ENCODE measurements around the gene PHF20.
"Not testable (repeated sequence)": the region's sequence is repeated elsewhere in the genome, so short reads cannot be mapped to it uniquely, and the experiment has no call there.

PHF20 gene

DNA sequence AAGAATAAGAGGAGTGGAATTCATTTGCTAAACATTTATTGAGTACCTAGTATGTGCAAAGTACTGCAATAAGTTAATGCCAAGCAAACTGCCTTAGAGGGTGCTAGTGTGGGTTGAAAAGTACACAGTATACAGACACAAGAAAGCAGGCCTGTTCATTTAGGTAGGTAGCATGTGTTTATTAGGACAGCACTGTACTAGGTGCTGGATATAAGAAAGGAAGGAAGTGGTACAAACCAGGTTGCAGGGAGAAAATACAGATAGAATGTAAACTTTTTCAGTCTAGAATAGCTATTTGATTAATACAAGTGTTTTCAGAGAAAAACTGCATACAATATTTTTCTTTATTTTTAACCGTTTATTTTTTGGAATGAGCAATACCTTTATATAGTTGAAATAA is 68.1 kb downstream of the PHF20 start:
- DNase-seq (ENCODE audit: low read depth), result no peak

DNA sequence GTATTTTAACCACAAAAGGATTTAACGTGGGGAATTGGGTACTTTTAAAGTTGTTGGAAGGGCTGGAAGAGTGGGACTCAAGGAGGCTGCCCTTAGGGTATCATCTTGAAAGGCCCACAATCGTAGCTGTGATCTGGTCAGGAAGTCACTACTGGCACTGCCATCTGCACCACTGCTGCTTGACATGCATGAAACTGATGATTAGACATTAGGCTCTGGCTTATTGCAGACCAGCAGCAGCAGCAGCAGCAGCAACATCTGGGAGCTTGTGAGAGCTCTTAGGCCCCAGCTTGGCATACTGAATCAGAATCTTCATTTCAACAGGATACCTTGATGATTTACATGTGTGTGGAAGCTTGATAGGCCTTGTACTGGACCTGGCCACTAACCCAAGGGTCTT is 68.6 kb downstream of the PHF20 start:
- DNase-seq (ENCODE audit: low read depth), result no peak

DNA sequence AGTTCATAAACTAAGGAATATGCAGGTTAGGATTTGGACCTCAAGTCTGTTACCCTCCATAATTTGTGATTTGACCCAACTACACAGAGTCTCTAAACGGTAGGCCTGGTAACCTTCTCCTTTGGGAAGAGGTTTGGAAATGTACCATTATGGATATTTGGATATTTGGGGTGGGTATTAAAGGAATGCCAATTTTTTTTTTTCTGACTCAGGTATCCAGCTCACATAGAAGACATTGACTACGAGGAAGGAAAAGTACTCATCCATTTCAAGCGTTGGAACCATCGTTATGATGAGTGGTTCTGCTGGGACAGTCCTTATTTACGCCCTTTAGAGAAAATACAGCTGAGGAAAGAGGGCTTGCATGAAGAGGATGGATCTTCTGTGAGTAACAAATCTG is 70.5 kb downstream of the PHF20 start:
- DNase-seq (ENCODE audit: low read depth), result no peak

DNA sequence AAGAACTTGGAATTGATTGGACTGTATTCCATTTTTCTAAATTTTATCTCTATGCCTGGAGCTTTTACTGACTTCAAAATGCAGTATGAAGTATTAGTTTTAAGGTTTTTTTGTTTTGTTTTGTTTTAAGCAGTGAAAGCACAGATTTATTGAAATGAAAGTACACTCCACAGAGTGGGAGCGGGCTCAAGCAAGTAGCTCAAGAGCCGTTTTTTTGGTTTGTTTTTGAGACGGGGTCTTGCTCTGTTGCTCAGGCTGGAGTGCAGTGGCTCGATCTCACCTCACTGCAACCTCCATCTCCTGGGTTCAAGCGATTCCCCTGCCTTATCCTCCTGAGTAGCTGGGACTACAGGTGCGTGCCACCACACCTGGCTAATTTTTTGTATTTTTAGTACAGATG is 72.1 kb downstream of the PHF20 start:
- DNase-seq (ENCODE audit: low read depth), result not testable (repeated sequence)

GRCh38 chr20:35845561-35845960 is 73.7 kb downstream of the PHF20 start:
- no peak for DNase-seq (ENCODE audit: low read depth)

DNA sequence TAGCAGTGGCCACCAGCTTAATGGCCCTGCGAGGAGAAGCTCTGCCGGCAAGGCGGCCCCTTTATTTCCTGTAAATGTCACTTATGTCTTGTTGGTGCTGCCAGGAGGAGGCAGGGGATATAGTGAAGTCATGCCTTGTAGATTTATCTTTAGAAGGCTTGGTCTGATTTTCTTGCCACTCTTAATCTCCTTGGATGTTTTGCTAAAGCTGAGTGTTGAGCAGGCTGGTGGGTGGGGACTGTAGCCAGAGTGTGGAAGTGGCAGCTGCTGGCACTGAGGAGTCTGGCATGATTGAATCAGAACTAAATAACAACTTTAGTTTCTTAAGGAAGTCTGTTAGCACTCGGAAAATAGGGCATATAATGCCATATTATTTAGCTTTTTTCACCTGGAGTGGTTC is 77.9 kb downstream of the PHF20 start:
- no peak for DNase-seq (ENCODE audit: low read depth)

GRCh38 chr20:35851659-35852058 is 79.8 kb downstream of the PHF20 start:
- DNase-seq (ENCODE audit: low read depth), result not testable (repeated sequence)

GRCh38 chr20:35854713-35855348 is 83.0 kb downstream of the PHF20 start:
- no peak for DNase-seq (ENCODE audit: low read depth)

- not testable (repeated sequence) for DNase-seq (ENCODE audit: low read depth)
These were observed 83.8 kb downstream of the PHF20 start for GRCh38 chr20:35855641-35856040.

DNA sequence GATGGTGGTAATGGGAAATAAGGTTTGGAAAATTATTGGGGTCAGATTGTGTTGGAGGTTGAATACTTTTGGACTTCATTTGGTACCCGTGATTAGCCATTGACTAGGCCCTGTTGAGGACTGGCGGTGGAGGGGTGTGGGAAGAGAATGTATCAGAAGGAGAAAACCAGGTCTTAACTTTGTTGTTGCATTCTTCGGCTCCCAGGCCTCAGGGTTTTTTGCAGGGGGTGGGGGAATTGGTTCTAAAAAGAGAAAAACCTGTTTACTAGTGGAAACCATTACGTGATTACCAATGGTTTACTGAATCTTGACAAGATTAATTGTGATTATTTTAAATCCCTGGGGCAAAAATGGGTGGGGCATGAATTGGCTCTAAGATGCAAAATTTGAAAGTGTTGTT is 85.1 kb downstream of the PHF20 start:
- no peak for DNase-seq (ENCODE audit: low read depth)

GRCh38 chr20:35866418-35867202 is 94.8 kb downstream of the PHF20 start:
- no peak for DNase-seq (ENCODE audit: low read depth)

DNA sequence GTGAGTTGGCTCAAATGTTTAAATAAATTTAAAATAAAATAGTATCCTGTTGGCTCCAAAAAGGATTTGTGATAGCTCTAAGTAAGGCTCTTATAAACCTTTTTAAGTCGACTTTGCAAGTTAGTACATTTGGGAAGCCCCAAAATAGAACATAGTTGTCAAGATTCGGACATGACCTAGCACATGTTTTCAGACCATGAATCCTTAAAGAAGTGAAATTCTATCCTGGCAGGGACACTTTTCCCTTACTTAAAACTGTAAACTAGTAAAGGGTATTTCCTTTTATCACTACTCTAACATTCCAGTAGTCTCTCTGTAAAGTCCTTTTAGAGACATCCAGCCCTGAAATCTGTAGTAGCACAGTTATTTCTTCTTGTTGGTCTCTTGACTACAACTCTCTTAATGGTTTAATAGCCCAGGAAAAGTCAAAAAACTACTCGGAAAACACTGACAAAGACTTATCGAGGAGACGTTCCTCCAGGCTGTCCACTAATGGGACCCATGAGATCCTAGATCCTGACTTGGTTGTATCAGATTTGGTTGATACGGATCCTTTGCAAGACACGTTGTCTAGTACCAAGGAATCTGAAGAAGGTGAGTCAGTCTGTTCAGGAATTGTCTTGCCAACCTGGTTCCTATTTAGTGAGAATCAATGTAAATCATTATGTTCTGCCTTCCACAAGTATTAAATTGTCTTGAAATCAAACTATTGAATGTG is 98.9 kb downstream of the PHF20 start:
- no peak for DNase-seq (ENCODE audit: low read depth)

DNA sequence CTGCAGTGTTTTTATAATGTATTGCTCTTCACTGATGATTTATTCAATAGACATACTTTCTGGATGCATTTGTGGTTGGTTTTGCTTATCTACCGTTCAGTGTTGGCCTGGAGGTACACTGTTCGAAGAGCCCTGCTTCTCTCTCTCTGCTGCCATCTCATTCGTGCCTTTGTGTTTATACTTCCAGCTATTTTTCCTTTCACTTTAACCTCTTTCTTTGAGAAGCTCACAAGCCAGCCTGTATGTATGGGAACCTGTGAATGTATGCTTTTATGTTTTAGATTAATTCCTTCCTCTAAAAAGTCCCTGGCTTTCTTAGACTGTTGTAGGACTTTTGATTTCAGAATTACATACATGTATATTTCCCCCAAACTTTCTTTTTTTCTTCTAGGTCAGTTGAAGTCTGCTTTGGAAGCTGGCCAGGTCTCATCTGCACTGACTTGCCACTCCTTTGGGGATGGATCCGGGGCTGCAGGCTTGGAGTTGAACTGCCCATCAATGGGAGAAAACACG is 99.5 kb downstream of the PHF20 start:
- no peak for DNase-seq (ENCODE audit: low read depth)

- DNase-seq (ENCODE audit: low read depth), result no peak
These were observed 104.2 kb downstream of the PHF20 start for GRCh38 chr20:35876033-35876320.

GRCh38 chr20:35877611-35878010 is 105.8 kb downstream of the PHF20 start:
- DNase-seq (ENCODE audit: low read depth), result no peak

- no peak for DNase-seq (ENCODE audit: low read depth)
These were observed 106.4 kb downstream of the PHF20 start for GRCh38 chr20:35878113-35878625.

- no peak for DNase-seq (ENCODE audit: low read depth)
These were observed 109.9 kb downstream of the PHF20 start for GRCh38 chr20:35881676-35882075.

- not testable (repeated sequence) for DNase-seq (ENCODE audit: low read depth)
These were observed 110.8 kb downstream of the PHF20 start for GRCh38 chr20:35882427-35883161.

GRCh38 chr20:35883336-35883777 is 111.5 kb downstream of the PHF20 start:
- DNase-seq (ENCODE audit: low read depth), result no peak

GRCh38 chr20:35883778-35884540 is 112.1 kb downstream of the PHF20 start:
- peak; percentile 6 for DNase-seq (ENCODE audit: low read depth)

DNA sequence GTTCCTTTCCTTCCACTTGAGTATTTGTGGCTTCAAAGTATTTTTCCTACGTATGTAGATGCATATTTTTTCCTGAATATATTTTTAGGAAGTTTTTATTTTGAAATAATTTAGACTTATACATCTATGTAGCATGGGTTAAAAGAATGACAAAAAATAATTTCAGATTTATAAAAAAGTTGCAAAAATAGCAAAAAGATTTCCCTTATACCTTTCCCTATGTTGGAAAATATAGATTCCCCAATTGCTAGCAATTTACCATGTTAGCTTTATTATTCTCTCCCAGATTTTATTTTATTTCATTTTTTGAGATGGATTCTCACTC is 112.7 kb downstream of the PHF20 start:
- DNase-seq (ENCODE audit: low read depth), result no peak

All from stimulated activated CD8-positive, alpha-beta memory T cell treated with anti-CD3 and anti-CD28 coated beads, Interleukin-15, amount 100 ng/mL, for 1 hour (primary cell).